Stromal cell of bone marrow (primary cell): ENCODE data around the gene EIF2AK2.
A peak's percentile ranks its signal among the peaks of the same experiment; 100 is the strongest.
"Not testable (repeated sequence)": the region's sequence is repeated elsewhere in the genome, so short reads cannot be mapped to it uniquely, and the experiment has no call there.

Experiments used
- DNase-seq: peaks from one replicate; pipeline ENCODE4 v3.0.0-alpha.2; 2012; ENCODE audit warnings: low read depth

Gene EIF2AK2

DNA sequence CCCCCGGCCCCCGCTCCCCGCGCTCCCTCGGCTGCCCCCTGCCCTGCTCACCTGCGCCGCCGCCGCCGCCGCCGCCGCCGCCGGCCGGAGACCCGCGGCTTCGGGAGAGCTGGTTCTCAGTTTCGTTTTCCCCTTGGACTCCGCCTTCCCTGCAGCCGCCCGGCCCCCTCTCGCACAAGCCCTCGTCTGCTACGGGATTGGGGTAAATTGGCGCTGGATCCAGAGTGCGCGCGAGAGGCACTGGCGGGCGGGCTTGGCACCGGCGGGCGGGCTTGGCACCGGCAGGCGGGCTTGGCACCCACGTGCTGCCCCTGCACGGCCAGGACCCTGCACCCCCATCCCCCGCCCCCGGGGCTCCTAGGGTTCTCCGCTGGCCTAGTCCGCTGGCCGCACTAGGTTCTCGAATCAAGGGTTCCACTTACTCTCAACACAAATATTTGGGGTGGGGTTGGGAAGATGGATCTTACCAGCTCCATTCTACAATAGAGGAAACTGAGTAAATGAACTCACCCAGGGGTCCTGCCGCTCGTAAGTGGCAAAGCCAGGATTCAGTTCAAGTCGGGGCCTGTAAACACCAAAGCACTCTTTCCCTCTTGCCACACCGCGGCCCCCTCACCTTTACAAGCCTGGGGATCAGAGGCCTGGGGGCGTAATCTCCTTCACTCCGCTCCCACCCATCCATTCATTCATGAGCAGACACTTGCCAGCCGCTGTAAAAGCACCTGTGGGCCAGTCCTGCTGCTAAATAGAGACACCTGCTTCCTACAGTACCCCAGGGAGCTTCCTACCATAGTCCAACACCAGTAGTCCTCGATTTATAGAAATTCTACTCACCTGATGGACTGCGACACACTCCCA, at the start of gene EIF2AK2:
EIF2AK2 (minus strand) TSS at position 124 of the 858 bp plus-strand sequence. CDS start 9,174 bp downstream, outside the sequence.
- DNase-seq, result peak; percentile 80

DNA sequence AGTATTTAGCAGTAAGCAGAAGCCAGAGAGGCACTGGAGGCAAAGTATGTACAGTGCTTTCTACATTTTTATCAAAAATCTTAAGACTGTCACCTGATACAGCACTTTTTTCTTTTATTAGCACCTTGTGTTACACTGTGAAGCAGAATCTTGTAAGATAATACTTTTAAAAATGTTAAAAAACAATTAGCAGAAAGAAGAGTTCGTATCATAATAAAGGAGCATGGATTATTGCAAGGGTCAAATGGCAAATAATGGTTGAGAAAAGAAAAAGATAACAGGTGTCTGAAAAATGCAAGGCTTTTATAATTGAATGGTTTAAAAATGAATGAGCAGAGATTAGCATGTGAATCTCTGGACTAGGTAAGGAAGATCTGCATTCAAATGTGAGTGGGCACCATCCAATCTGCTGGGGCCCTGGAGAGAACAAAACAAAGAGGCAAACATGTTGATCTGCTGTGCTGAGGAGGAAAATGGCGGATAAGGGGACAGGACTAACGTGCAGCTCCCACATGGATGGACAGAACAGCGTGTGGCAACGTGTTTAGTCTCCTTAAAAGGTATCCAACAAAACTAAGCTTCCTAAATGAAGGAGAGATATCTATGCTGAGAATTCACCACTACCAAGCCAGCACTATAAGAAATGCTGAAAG, 49.0 kb upstream of the EIF2AK2 start:
- DNase-seq, result no peak

DNA sequence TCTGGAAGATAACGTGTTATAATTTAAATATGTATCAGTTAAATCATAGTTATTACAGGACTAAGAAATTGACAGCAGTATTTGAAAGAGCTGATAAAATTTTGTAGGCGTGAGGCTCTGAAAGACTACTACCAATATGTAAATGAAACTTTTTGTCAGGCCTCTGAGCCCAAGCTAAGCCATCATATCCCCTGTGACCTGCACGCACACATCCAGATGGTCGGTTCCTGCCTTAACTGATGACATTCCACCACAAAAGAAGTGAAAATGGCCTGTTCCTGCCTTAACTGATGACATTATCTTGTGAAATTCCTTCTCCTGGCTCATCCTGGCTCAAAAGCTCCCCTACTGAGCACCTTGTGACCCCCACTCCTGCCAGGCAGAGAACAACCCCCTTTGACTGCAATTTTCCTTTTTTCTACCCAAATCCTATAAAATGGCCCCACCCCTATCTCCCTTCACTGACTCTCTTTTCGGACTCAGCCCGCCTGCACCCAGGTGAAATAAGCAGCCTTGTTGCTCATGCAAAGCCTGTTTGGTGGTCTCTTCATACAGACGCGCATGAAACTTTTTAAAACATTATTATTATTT, 48.4 kb upstream of the EIF2AK2 start:
- DNase-seq, result not testable (repeated sequence)

DNA sequence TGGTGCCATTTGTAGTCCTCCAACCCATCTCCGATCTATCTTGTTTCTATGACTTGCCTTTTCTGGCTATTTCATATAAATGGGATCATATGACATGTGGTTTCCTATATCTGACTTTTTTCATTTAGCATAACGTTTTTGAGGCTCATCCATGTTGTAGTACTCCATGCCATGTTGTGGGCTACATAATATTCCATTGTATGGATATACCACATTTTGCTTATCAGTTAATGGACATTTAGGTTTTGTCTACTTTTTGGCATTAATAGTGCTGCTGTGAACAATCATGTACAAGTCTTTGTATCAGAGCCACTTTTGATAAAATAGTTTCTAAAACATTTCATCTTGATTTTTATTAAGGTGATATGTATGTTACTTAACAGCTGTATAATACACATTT, 46.9 kb upstream of the EIF2AK2 start:
- no peak for DNase-seq

DNA sequence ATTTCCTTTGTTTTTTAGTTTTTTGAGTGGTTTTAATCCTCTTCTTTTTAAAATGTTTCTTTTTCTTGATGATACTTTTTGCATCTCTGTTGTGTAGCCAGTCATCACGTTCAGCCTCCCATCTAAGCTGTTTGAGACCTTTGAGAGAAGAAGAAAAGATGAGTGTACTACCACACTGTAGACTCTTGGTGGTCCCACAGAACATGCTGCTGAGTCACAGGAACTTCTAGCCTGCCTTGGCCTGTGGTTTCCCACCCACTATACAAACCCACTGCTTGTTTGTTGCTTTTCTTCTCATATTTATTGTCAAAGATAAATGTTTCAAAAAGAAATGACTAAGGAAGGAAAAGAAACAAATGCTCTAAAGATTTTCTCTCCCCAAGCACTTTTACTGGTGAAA, 45.0 kb upstream of the EIF2AK2 start:
- DNase-seq, result no peak

DNA sequence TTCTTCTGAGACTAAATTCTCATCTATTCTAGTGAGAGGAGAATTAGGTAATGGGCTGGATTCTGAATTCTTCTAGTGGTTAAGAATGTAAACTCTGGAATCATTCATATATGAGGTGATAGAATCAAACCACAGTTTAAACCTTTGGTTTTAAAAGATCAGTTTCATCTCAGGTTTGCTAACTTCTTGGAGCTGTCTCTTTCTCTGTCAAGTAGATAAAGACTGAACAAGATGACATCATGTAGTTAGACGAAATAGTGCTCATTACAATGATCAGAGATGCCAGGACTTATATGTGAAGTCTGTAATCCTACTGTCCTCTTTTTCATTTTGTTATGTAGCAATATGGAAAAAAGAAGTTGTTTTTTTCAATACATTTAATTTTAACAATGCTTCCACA, 44.4 kb upstream of the EIF2AK2 start:
- no peak for DNase-seq

DNA sequence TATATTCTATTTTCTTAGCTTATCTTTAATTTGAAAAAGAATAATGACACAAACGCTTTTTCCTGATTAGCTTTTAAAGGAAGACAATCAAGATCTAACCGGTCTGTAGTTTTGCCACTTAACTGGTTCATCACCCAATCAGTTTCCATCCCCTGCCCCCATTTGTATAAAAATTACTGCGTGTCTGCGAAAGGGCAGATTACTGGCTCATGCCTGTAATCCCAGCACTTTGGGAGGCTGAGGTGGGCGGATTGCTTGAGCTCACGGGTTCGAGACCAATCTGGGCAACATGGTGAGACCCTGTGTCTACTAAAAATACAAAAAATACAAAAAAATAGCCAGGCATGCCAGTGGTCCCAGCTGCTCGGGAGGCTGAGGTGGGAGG, 41.9 kb upstream of the EIF2AK2 start:
- no peak for DNase-seq

DNA sequence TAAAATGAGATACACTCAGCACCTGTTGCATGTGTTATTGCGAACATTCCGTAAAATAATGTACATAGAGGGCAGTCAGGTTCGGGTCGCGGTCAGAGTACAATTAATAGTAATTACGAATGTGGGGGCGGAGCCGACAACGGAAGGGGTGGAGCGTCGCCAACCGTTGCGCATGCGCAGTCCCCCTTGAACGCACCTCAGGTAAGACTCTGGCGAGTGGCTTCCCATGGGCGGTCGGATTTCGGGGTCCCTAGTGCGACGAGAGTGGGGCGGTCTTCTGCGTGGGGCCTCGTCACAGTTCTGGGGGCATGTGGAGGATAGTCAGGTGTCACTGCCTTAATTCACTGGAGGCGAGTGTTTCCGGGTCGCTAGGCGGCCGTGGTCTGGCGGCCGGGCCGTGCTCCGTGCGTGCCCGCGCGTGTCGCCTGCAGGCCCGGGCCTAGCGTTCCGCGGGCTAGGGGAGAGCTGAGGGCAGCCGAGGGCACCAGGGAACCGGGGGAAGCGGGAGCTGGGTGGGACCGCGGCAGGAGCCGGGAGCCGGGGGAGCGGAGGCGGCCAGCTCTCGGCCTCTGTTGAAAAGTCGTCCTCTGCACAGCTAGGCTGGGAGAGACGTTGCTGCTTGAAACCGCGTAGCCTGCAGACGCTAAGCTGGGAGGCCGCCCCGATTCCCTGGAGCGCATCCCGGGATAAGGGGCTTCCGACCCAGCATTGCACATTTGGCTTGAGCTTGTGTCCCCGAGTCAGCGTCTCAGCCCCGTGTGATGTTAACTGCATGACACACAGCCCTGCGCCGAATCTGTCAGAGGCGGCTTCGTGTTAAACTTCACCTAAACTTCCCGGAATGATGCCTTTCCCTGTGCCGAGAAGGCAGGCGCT, 39.8 kb upstream of the EIF2AK2 start, which contains the start of gene CEBPZOS:
CEBPZOS (plus strand) TSS at position 177 of the 876 bp plus-strand sequence. CDS start 3,209 bp downstream, outside the sequence.
- DNase-seq, result peak; percentile 39

DNA sequence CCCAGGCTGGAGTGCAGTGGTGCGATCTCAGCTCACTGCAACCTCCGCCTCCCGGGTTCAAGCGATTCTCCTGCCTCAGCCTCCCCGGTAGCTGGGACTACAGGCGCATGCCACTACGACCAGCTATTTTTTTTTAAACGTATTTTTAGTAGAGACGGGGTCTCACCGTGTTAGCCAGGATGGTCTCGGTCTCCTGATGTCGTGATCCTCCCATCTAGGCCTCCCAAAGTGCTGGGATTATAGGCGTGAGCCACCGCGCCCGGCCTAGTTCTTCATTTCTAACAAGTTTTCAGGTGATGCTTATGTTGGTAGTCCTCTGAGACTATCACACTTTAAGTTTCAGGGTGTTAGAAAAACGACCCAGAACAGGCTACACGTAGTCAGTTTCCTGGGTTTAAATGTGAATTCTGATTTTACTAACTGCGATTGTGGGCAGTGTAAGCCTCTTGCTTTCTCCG, 39.1 kb upstream of the EIF2AK2 start:
- DNase-seq, result not testable (repeated sequence)

DNA sequence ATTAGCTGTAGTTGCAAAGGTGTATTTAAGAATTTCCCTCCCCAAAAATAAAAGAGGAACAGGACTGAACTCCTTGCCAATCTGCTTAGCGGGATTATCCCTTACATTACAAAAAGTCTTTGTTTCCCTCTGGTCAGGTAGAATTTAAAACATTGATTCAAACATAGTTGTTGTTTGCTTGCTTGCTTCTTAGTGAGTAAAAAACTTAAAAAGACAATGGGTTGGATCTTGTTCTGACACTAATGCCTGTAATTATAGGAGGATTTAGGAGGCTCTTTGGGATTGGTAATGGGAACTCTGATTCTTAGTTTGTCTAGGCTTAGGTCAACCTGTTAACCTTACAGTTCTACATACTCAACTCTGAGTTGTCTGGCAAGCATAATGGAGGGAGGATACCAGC, 35.8 kb upstream of the EIF2AK2 start:
- DNase-seq, result no peak

DNA sequence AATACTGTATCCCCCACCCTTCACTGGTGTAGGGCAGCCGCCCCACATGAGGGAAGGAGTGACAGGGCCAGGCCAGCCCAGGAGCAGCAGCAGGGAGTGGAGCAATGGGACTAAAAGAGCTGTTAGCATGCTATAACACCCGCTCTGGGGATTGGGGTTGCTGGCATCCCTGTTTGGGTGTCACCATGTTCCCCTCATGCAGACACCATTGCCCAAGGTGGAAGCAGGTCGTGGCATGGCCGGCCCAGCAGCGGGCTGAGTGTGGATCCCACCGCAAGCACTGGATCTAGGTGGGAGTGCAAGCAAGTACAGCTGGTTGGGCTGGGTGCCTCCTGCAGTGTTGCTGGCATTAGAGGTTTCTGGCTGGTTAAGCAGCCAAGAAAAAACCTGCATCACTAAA, 35.0 kb upstream of the EIF2AK2 start:
- DNase-seq, result no peak

DNA sequence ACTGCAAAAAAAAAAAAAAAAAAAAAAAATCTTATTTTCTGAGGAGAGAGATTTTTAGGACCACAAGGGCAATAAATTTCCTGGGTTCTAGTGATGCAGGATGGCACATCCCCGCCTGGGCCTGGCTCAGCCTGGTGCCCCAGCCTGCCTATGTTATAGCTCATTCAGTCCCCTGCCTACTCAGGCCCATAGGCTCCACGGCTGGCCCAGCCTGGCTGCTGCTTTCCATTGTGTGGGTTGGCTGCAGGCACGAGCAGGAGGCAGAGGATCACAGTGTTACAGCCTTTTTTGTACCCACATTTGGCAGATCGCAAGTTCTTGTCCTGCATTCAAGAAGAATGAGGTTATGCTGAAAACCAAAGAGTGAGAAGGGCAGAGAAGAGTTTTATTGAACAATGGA, 34.5 kb upstream of the EIF2AK2 start:
- DNase-seq, result no peak

DNA sequence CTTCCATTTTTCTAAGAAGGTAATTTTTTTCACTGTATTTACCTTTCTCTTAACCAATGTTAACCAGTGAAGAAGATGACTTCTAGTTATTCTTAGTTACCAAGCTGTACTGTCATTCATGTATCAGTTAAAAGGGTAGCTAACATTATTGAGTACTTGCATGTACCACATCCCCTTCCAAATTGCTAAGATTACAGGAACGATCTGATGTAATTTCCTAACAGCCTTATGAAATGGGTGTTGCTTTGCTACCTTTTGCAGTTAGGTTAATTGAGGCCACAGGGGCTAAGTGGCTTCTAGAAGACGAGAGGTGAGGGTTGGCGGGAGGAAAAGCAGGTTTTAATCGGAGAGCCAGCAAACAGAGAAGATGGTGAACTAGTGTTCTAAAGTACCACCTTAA, 33.5 kb upstream of the EIF2AK2 start:
- DNase-seq, result no peak

DNA sequence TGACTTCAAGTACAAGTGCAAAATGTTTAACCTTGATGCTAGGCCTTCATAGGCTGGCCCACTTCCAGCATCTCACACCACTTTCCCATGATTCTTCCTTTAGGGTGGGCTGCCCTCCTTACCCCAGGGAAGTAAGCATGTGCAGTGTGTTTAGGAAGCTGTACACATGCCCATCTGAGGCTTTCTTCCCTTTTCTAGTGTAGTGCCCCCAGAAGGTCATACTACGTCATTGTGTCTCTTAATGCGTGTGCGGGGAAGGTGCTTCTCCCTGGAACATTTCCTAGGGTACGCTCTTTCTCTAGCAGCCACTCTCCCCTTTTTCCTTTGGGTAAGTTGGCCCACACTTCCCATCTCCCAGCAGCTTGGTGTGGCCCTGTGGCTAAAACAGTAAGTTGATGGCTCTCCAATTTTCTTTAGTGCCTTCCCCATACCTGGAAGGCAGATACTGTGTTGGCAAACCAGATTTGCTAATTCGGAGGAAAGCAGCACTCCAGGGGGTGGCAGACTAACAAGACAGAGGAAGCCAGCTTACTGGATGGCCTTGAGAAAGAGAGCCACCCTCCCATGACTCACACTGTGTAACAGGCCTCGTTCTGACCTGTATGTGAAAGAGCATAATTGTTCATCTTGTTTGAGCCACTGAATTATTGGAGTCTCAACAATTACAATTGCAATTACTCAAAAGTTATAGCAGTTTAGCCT, 32.8 kb upstream of the EIF2AK2 start:
- peak; percentile 80 for DNase-seq

DNA sequence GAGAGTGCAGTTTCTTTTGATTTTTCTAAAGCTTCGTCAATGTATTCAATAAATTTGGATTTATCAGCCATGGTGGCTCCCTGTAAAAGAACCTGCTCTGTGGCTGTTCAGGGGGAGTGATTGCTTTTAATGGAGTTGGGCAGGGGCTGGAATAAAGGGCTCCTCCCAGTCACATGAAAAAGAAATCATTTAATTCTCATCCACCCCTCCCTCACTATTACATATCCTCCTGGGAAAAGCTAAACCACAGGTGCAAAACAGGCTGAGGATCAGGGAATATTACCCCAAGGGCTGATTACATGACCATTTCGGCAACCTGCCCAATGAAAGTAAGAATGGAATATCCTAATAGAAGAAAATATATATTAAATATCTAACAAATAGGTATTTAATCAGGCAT, 31.8 kb upstream of the EIF2AK2 start, which contains the start of gene SULT6B1:
SULT6B1 (minus strand) TSS at position 101 of the 400 bp plus-strand sequence; CDS start at position 71, 30 bp downstream.
- DNase-seq, result no peak

DNA sequence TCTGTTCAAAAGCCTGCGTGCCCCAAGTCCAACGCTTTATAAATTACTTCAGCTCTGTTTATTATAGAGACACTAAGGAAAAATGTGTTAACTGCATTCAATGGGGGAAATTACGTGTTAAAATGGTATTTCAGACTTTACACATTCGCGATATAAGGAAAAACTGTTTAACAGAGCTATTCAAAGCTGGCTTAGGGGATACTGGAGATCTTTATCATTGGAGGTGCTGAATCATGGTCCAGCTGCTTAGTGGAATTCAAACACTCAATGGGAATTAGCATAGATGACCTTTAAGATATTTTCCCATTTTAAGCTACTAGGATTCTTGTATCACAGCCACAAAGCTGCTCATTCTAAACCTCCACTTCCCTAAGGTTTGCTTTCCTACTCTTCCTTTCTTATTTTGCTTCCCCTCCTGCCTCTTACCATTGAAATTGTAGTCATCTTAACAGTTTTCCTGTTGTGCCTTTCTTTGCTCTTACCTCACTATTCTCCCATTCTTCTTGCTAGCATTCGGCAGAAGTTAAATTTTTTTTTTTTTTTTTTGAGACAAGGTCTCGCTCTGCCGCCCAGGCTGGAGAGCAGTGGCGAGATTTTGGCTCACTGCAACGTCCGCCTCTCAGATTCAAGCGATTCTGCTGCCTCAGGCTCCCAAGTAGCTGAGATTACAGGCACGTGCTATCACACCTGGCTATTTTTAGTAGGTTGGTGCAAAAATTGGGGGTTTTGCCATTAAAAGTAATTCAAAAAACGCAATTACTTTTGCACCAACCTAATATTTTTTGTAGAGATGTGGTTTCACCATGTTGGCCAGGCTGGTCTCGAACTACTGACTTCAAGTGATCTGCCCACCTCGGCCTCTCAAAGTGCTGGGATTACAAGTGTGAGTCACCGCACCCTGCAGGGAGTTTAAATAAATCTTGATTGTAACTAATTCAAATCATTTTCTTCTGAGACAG, 25.2 kb upstream of the EIF2AK2 start:
- DNase-seq, result no peak

DNA sequence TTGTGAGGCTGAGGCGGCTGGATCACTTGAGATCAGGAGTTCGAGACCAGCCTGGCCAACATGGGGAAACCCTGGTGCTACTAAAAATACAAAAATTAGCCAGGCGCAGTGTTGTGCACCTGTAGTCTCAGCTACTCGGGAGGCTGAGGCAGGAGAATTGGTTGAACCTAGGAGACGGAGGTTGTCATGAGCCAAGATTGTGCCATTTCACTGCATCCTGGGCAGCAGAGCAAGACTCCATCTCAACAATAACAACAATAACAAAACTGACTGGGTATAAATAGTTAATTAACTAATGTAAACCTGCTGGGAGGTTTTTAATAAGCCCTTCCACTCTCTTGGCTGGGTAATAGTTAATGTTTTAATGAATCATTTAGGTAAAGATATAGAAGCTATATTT, 23.9 kb upstream of the EIF2AK2 start:
- no peak for DNase-seq

DNA sequence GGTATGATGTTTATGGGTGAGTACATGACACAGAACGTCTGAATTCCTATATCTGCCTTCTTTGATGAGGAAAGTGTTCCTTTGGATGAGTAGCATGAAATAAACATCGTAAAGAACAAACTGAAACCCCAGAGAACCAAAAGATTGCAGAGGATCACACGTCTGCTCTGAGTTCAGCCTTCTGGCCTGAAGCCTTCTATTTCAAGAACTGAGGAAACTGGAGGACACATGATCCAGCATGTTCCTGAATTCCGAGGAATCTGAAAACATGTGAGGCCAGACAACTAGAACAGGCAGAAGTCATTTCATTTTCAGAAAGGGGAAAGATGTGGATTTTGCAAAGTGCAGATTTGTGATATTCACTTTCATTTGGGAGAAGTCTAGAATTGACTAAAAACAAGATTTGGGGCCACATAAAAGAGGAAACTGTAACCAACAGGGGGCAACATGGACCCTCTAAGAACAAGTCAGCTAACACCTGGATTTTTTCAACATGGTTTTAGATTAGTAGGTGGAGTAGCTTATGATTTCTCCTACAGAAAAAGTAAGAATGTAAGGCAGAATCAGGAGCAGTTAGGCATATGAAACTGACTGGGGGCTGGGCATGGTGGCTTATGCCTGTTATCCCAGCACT, 23.3 kb upstream of the EIF2AK2 start:
- DNase-seq, result no peak

DNA sequence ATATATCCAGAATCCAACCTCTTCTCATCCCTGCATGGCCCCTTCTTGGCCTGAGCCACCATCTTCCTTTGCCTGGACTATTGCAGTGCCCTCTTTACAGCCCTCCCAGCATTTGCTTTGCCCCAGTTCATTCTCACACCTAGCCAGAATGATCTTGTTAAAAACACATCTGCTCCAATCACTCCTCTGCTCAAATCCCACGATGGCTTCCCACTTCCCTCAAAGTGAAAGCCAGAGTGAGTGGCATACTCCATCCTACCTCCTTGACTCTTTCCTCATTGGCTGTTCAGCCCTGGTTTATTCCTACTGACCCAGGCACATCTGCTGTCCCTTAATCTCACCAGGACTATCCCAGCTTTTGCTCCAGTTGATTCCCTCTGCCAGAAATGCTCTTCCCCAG, 17.0 kb upstream of the EIF2AK2 start:
- DNase-seq, result no peak

DNA sequence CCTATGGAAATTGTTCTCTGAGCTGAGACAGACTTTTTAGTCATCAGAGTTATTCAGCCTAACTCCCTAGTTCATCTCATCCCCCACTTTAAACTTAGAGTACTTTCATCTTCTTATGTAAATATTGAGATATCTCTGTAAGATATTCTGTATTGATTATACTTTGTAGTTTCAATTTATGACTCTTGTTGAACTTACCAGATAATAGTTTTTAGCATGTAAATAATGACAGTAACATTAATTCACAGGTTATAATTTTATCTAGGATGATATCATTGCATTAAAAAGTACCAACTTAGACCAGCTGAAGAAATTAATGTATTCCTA, 14.8 kb upstream of the EIF2AK2 start:
- no peak for DNase-seq
